Kidney epithelial cell (primary cell): Measurements from ENCODE around the gene ST3GAL4. TPM values are rescaled to one million over a fixed set of nuclear protein-coding genes. Genes with fewer than 3 reads are reported as not detected.
A peak's percentile ranks its signal among the peaks of the same experiment; 100 is the strongest.

Source experiments
- DNase-seq: peaks from one replicate; pipeline ENCODE4 v3.0.0-alpha.2; 2010; ENCODE audit warnings: low read depth
- H3K27me3 ChIP-seq: 2 replicates; pipeline ENCODE4 v1.6.0; 2011; ENCODE audit warnings: low read length; ENCODE audit not compliant: control insufficient read depth, insufficient read depth
- H3K36me3 ChIP-seq: 2 replicates; pipeline ENCODE4 v1.5.1; 2011; ENCODE audit warnings: low read length; ENCODE audit not compliant: control insufficient read depth, insufficient read depth
- H3K4me3 ChIP-seq: 2 replicates; pipeline ENCODE4 v1.5.1; 2011; ENCODE audit warnings: low read depth, mild to moderate bottlenecking, control low read depth, low read length
- CTCF ChIP-seq: IDR thresholded peaks from 2 replicates; pipeline ENCODE4 v1.5.1; 2011; ENCODE audit warnings: mild to moderate bottlenecking, moderate library complexity, low read length, control low read depth, inconsistent platforms; ENCODE audit not compliant: insufficient read depth, poor library complexity, severe bottlenecking
- total RNA-seq: library from RNA; depleted of rRNA; stranded (reverse); fragments of >200 nt; gene quantifications from 2 replicates; pipeline ENCODE4 v1.2.3, GENCODE V29; 2015

The ST3GAL4 gene
- total RNA-seq, 1 donor from 2014 or later, result 12.7 TPM

GRCh38 chr11:126352934-126353801 is 2.3 kb upstream of the ST3GAL4 start:
- peaks cover 1% of the 10 kb centered on the region for H3K36me3 ChIP-seq
- DNase-seq, result no peak
- TF ChIP-seq CTCF, result no peak
- no peak overlapping the region for H3K4me3 ChIP-seq
- no peaks in the 10 kb centered on the region for H3K27me3 ChIP-seq

GRCh38 chr11:126354631-126355323 is 709 bp upstream of the ST3GAL4 start:
- no peaks in the 10 kb centered on the region for H3K27me3 ChIP-seq
- TF ChIP-seq CTCF, result no peak
- H3K36me3 ChIP-seq, result peaks cover 1% of the 10 kb centered on the region
- no peak for DNase-seq
- peak overlapping the region; percentile 67 for H3K4me3 ChIP-seq

GRCh38 chr11:126355926-126356897 is 726 bp downstream of the ST3GAL4 start:
- TF ChIP-seq CTCF, result no peak
- no peak for DNase-seq
- H3K27me3 ChIP-seq, result no peaks in the 10 kb centered on the region
- peaks cover 1% of the 10 kb centered on the region for H3K36me3 ChIP-seq
- peak overlapping the region; percentile 67 for H3K4me3 ChIP-seq

GRCh38 chr11:126357055-126357962 is 1.8 kb downstream of the ST3GAL4 start:
- Histone ChIP-seq H3K4me3 (no peak overlapping the region), H3K27me3 (no peaks in the 10 kb centered on the region), H3K36me3 (peaks cover 1% of the 10 kb centered on the region)
- no peak for DNase-seq
- no peak for TF ChIP-seq CTCF
